Mesenchymal stem cell (in vitro differentiated cells and primary cell): ENCODE measurements around the gene SPAG4. TPM values are rescaled to one million over a fixed set of nuclear protein-coding genes. Genes with fewer than 3 reads are reported as not detected.
A peak's percentile ranks its signal among the peaks of the same experiment; 100 is the strongest.

Experiments used
- DNase-seq: peaks from one replicate; pipeline ENCODE4 v3.0.0-alpha.2; 2013
- H2AFZ ChIP-seq: one replicate; pipeline ENCODE4 v1.6.1; 2013; ENCODE audit warnings: low read depth, mild to moderate bottlenecking, control low read depth, inconsistent platforms, low read length, moderate library complexity
- H2AK5ac ChIP-seq: 2 replicates; pipeline ENCODE4 v1.6.1; 2013; ENCODE audit warnings: low read length, moderate library complexity, mild to moderate bottlenecking, inconsistent platforms; ENCODE audit not compliant: severe bottlenecking
- H2BK120ac ChIP-seq: one replicate; pipeline ENCODE4 v1.6.1; 2013; ENCODE audit warnings: low read depth, mild to moderate bottlenecking, inconsistent platforms, low read length, moderate library complexity
- H2BK12ac ChIP-seq, 2 experiments: one replicate each; pipeline ENCODE4 v1.6.1; 2013; ENCODE audit warnings: inconsistent platforms in 2 of 2, low read length in 2 of 2, mild to moderate bottlenecking in 2 of 2, moderate library complexity in 2 of 2, control low read depth in 1 of 2
- H2BK15ac ChIP-seq: one replicate; pipeline ENCODE4 v1.6.1; 2013; ENCODE audit warnings: mild to moderate bottlenecking, low read depth, inconsistent platforms; ENCODE audit not compliant: poor library complexity, severe bottlenecking
- H2BK5ac ChIP-seq: 2 replicates; pipeline ENCODE4 v1.6.1; 2013; ENCODE audit warnings: low read depth, mild to moderate bottlenecking, low read length, control low read depth, inconsistent platforms; ENCODE audit not compliant: poor library complexity, severe bottlenecking
- H3K14ac ChIP-seq, 2 experiments: one replicate each; pipeline ENCODE4 v1.6.1; 2013; ENCODE audit warnings: inconsistent platforms in 2 of 2, low read length in 2 of 2, control low read depth in 1 of 2, mild to moderate bottlenecking in 1 of 2, moderate library complexity in 1 of 2
- H3K18ac ChIP-seq, 2 experiments: one replicate each; pipeline ENCODE4 v1.6.1; 2013; ENCODE audit warnings: inconsistent platforms in 2 of 2, low read length in 2 of 2, control low read depth in 1 of 2, low read depth in 1 of 2, mild to moderate bottlenecking in 1 of 2
- H3K23ac ChIP-seq, 2 experiments: one replicate each; pipeline ENCODE4 v1.6.1; 2013; ENCODE audit warnings: inconsistent platforms in 2 of 2, low read length in 2 of 2, mild to moderate bottlenecking in 2 of 2, moderate library complexity in 2 of 2, control low read depth in 1 of 2
- H3K27ac ChIP-seq: 2 replicates; pipeline ENCODE4 v1.5.1; 2013; ENCODE audit warnings: mild to moderate bottlenecking, moderate library complexity, low read length, control low read depth, inconsistent platforms; ENCODE audit not compliant: poor library complexity, severe bottlenecking
- H3K27me3 ChIP-seq, 2 experiments: 2 replicates each; pipeline versions ENCODE4 v1.6.1 to v1.7.0; 2013; ENCODE audit warnings: low read length in 2 of 2, mild to moderate bottlenecking in 2 of 2, moderate library complexity in 2 of 2, control low read depth in 1 of 2, inconsistent platforms in 1 of 2; ENCODE audit not compliant: control insufficient read depth in 1 of 2, insufficient read depth in 1 of 2
- H3K36me3 ChIP-seq, 2 experiments: 2 replicates each; pipeline versions ENCODE4 v1.6.1 to v1.7.0; 2013; ENCODE audit warnings: low read length in 2 of 2, control low read depth in 1 of 2, inconsistent platforms in 1 of 2, low read depth in 1 of 2, mild to moderate bottlenecking in 1 of 2; ENCODE audit not compliant: insufficient read depth in 2 of 2, control insufficient read depth in 1 of 2
- H3K4ac ChIP-seq, 2 experiments: one replicate each; pipeline ENCODE4 v1.6.1; 2013; ENCODE audit warnings: inconsistent platforms in 2 of 2, low read length in 2 of 2, mild to moderate bottlenecking in 2 of 2, moderate library complexity in 2 of 2, control low read depth in 1 of 2, low read depth in 1 of 2
- H3K4me1 ChIP-seq: 2 replicates; pipeline ENCODE4 v1.6.1; 2013; ENCODE audit warnings: low read depth, low read length, control low read depth; ENCODE audit not compliant: control insufficient read depth, insufficient read depth
- H3K4me2 ChIP-seq: 2 replicates; pipeline ENCODE4 v1.6.1; 2013; ENCODE audit warnings: low read length, mild to moderate bottlenecking, inconsistent platforms; ENCODE audit not compliant: poor library complexity, severe bottlenecking
- H3K4me3 ChIP-seq, 2 experiments: 2 replicates each; pipeline versions ENCODE4 v1.5.1 to v1.7.0; 2013; ENCODE audit warnings: low read length in 2 of 2, mild to moderate bottlenecking in 2 of 2, control low read depth in 1 of 2, low read depth in 1 of 2; ENCODE audit not compliant: insufficient read depth in 1 of 2
- H3K79me1 ChIP-seq: replicated peaks from 2 replicates; pipeline ENCODE4 v1.6.1; 2013; ENCODE audit warnings: mild to moderate bottlenecking, control low read depth, low read length, inconsistent platforms; ENCODE audit not compliant: poor library complexity, severe bottlenecking
- H3K9ac ChIP-seq: 2 replicates; pipeline ENCODE4 v1.7.0; 2013; ENCODE audit warnings: mild to moderate bottlenecking, low read length, moderate library complexity
- H3K9me3 ChIP-seq: 2 replicates; pipeline ENCODE4 v1.7.0; 2013; ENCODE audit warnings: mild to moderate bottlenecking, low read length; ENCODE audit not compliant: control insufficient read depth
- H4K8ac ChIP-seq: one replicate; pipeline ENCODE4 v1.6.1; 2013; ENCODE audit warnings: inconsistent platforms, mild to moderate bottlenecking, low read length, moderate library complexity
- H4K91ac ChIP-seq: one replicate; pipeline ENCODE4 v1.6.1; 2013; ENCODE audit warnings: mild to moderate bottlenecking, low read length, inconsistent platforms
- WGBS: methylation state at CpG from one replicate; pipeline ENCODE4 v1.1.7; 2013; ENCODE audit warnings: mixed read lengths; 5-methylcytosine and 5-hydroxymethylcytosine counted together
- polyA plus RNA-seq, 2 experiments: library from polyadenylated mRNA; stranded (reverse); fragments of 200-250 nt; gene quantifications; one replicate each; pipeline ENCODE4 v1.2.3, GENCODE V29; 2013

SPAG4 gene, protein sequence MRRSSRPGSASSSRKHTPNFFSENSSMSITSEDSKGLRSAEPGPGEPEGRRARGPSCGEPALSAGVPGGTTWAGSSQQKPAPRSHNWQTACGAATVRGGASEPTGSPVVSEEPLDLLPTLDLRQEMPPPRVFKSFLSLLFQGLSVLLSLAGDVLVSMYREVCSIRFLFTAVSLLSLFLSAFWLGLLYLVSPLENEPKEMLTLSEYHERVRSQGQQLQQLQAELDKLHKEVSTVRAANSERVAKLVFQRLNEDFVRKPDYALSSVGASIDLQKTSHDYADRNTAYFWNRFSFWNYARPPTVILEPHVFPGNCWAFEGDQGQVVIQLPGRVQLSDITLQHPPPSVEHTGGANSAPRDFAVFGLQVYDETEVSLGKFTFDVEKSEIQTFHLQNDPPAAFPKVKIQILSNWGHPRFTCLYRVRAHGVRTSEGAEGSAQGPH
- polyA plus RNA-seq (2013, experiment 1 of 2), result 4.6 TPM
- polyA plus RNA-seq (2013, experiment 2 of 2), result 4.9 TPM

DNA sequence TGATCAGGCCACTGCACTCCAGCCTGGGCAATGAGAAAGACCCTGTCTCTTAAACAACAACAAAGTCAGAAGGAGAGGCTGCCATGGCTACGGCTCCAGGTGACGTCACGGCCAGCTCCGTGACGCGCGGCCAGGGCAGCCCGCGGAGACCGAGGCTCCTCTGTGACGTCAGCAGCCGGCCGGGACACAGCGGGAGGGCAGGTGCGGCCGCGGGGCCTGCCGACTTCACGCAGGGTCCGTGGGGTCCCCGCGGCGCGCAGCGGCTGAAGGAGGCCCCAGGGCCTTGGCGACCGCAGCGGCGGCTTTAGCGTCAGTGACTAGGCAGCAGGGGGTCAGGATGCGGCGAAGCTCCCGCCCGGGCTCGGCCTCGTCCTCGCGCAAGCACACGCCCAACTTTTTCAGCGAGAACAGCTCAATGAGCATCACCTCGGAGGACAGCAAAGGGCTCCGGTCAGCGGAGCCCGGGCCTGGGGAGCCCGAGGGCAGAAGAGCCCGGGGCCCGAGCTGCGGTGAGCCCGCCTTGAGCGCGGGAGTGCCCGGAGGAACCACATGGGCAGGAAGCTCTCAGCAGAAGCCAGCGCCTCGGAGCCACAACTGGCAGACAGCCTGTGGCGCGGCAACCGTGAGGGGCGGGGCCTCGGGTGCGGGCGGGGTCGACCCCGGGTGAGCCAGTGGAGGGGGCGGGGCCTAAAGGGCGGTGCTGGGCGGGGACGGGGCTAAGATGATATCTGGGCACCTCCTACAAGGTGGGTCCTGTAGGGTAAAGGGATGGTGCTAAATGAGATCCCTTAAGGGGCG is at the start of gene SPAG4:
TSS of gene SPAG4 (plus strand) at position 163 of the 798 bp plus-strand sequence. CDS start at position 338, 175 bp downstream.
- H3K18ac ChIP-seq, result peak within 1 kb of the TSS; percentile 80 to 95
- under 1% methylated on average over 67 of the region's 68 CpGs for WGBS
- H3K4me3 ChIP-seq, result peak within 1 kb of the TSS; percentile 59 to 78
- H2BK15ac ChIP-seq, result peak within 1 kb of the TSS; percentile 97
- H3K27me3 ChIP-seq, result no peaks in the 10 kb centered on the region
- no peak within 1 kb of the TSS for H2BK5ac ChIP-seq
- peaks cover 31% of the 10 kb centered on the region for H3K4me1 ChIP-seq
- peaks cover 8% of the 10 kb centered on the region for H3K79me1 ChIP-seq
- H2AFZ ChIP-seq, result peak within 1 kb of the TSS; percentile 87
- peak within 1 kb of the TSS; percentile 63 for H4K8ac ChIP-seq
- peak within 1 kb of the TSS; percentile 83 for H2BK120ac ChIP-seq
- peak; percentile 83 for DNase-seq
- H3K36me3 ChIP-seq, result peaks cover 2 to 4% of the 10 kb centered on the region in 2 experiments
- H2AK5ac ChIP-seq, result no peak within 1 kb of the TSS
- H3K9me3 ChIP-seq, result no peaks in the 10 kb centered on the region
- H3K14ac ChIP-seq, result peak within 1 kb of the TSS in 1 of 2 experiments; percentile 79
- peak within 1 kb of the TSS; percentile 79 for H3K27ac ChIP-seq
- peak within 1 kb of the TSS in 1 of 2 experiments; percentile 88 for H2BK12ac ChIP-seq
- peak within 1 kb of the TSS in 1 of 2 experiments; percentile 32 for H3K4ac ChIP-seq
- H4K91ac ChIP-seq, result peak within 1 kb of the TSS; percentile 23
- H3K23ac ChIP-seq, result peak within 1 kb of the TSS in 1 of 2 experiments; percentile 38
- peak within 1 kb of the TSS; percentile 90 for H3K9ac ChIP-seq
- peak within 1 kb of the TSS; percentile 95 for H3K4me2 ChIP-seq

DNA sequence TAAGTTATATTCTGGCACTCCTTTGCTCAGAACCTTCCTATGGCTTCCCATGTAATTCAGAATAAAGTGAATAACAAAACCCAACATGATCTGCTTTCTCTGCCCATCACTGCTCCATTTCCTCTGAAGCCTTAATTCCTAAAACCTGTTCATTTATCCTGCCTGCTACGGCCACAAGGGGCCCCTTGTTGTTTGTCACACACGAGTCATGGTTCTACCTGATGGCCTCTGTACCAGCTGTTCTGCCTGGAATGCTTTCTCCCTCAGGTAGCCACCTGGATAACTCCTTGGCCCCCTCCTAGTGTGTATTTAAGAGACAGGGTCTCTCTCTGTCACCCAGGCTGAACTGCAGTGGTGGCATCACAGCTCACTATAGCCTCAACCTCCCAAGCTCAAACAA is 47.0 kb upstream of the SPAG4 start:
- Histone ChIP-seq H3K9me3 (peaks cover 5% of the 10 kb centered on the region), H3K4me1 (no peaks in the 10 kb centered on the region), H2BK12ac (no peak overlapping the region), H4K8ac (no peak overlapping the region), H4K91ac (no peak overlapping the region), H3K18ac (no peak overlapping the region), H3K14ac (no peak overlapping the region), H3K4me3 (no peak overlapping the region), H3K27ac (no peak overlapping the region), H3K4me2 (no peak overlapping the region), H2BK5ac (no peak overlapping the region), H2AK5ac (no peak overlapping the region), H2AFZ (no peak overlapping the region), H3K4ac (no peak overlapping the region), H3K27me3 (peaks cover 0 to 4% of the 10 kb centered on the region in 2 experiments), H2BK120ac (no peak overlapping the region), H3K23ac (no peak overlapping the region), H2BK15ac (no peak overlapping the region), H3K79me1 (no peaks in the 10 kb centered on the region), H3K9ac (no peak overlapping the region), H3K36me3 (peaks cover 0 to 5% of the 10 kb centered on the region in 2 experiments)
- 25% methylated on average over 2 of the region's 2 CpGs for WGBS
- no peak for DNase-seq

DNA sequence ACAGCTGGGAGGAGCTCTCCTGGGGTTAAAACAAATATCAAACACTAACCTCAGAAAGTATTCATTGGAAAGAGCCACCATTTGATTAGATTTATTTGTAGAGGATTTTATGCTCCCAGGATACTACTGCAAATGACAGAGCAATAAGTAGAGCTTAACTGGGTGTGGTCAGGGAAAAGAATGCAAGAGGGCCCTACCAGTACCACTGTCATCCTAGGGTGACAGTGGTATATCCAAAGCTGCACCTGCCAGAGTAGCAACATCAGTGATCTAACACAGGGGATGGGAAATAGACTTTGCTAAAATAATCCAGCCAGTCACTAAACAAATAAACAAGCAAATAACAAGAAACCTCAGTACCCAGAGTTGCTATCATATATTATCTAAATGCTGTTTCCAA is 44.1 kb upstream of the SPAG4 start:
- H3K14ac ChIP-seq, result no peak overlapping the region
- no peak overlapping the region for H2BK15ac ChIP-seq
- peaks cover 5% of the 10 kb centered on the region for H3K9me3 ChIP-seq
- no peak overlapping the region for H4K8ac ChIP-seq
- no peak overlapping the region for H2AFZ ChIP-seq
- H2AK5ac ChIP-seq, result no peak overlapping the region
- no peak overlapping the region for H3K4me2 ChIP-seq
- no peak overlapping the region for H3K4me3 ChIP-seq
- H3K4me1 ChIP-seq, result no peaks in the 10 kb centered on the region
- peaks cover 0 to 12% of the 10 kb centered on the region in 2 experiments for H3K27me3 ChIP-seq
- H4K91ac ChIP-seq, result no peak overlapping the region
- H3K79me1 ChIP-seq, result no peaks in the 10 kb centered on the region
- H2BK120ac ChIP-seq, result no peak overlapping the region
- no peak overlapping the region for H2BK12ac ChIP-seq
- H3K18ac ChIP-seq, result no peak overlapping the region
- H3K36me3 ChIP-seq, result no peaks in the 10 kb centered on the region
- H3K23ac ChIP-seq, result no peak overlapping the region
- no peak for DNase-seq
- H3K4ac ChIP-seq, result no peak overlapping the region
- no peak overlapping the region for H2BK5ac ChIP-seq
- no peak overlapping the region for H3K27ac ChIP-seq
- H3K9ac ChIP-seq, result no peak overlapping the region

DNA sequence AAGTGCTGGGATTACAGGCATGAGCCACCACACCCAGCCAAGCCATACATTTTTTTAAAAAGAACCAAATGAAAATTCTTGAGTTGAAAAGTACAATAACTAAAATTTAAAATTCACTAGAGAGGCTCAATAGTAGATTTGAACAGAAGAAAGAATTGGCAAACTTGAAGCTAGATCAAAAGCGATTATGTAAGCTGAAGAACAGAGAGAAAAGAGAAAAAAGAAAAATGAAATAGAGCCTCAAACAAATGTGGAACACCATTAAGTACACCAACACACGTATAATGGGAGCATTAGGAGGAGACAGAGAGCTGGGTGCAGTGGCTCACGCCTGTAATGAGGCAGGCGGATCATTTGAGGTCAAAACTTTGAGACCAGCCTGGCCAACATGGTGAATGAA is 42.8 kb upstream of the SPAG4 start:
- H3K27ac ChIP-seq, result no peak overlapping the region
- no peak overlapping the region for H3K4me2 ChIP-seq
- no peak overlapping the region for H2AK5ac ChIP-seq
- H2BK15ac ChIP-seq, result no peak overlapping the region
- H4K91ac ChIP-seq, result no peak overlapping the region
- H3K18ac ChIP-seq, result no peak overlapping the region
- H3K9me3 ChIP-seq, result peaks cover 5% of the 10 kb centered on the region
- H4K8ac ChIP-seq, result no peak overlapping the region
- H3K4me3 ChIP-seq, result no peak overlapping the region
- no peaks in the 10 kb centered on the region for H3K36me3 ChIP-seq
- H3K79me1 ChIP-seq, result no peaks in the 10 kb centered on the region
- H3K4me1 ChIP-seq, result no peaks in the 10 kb centered on the region
- WGBS, result 98% methylated on average over 4 of the region's 4 CpGs
- no peak overlapping the region for H2AFZ ChIP-seq
- no peak overlapping the region for H2BK120ac ChIP-seq
- H2BK5ac ChIP-seq, result no peak overlapping the region
- peaks cover 0 to 14% of the 10 kb centered on the region in 2 experiments for H3K27me3 ChIP-seq
- no peak overlapping the region for H3K4ac ChIP-seq
- DNase-seq, result no peak
- no peak overlapping the region for H3K9ac ChIP-seq
- no peak overlapping the region for H3K14ac ChIP-seq
- no peak overlapping the region for H2BK12ac ChIP-seq
- no peak overlapping the region for H3K23ac ChIP-seq
